Effector memory CD4-positive, alpha-beta T cell (primary cell): ENCODE data around the gene CADM1.

ENCODE experiments used
- DNase-seq, 3 donors: peaks; one replicate each; pipeline ENCODE4 v3.0.0-alpha.2; 2020
- H3K27ac ChIP-seq: 2 replicates; pipeline ENCODE4 v1.7.0; 2013; ENCODE audit warnings: mild to moderate bottlenecking, low read length, moderate library complexity; ENCODE audit not compliant: insufficient read depth, poor library complexity, severe bottlenecking
- H3K27me3 ChIP-seq: replicated peaks from 2 replicates; pipeline ENCODE4 v1.7.0; 2013; ENCODE audit warnings: mild to moderate bottlenecking, low read length; ENCODE audit not compliant: insufficient read depth, control insufficient read depth, poor library complexity, severe bottlenecking
- H3K36me3 ChIP-seq: 2 replicates; pipeline ENCODE4 v1.7.0; 2013; ENCODE audit warnings: mild to moderate bottlenecking, low read length, moderate library complexity; ENCODE audit not compliant: control insufficient read depth, insufficient read depth
- H3K4me1 ChIP-seq: 2 replicates; pipeline ENCODE4 v1.7.0; 2013; ENCODE audit warnings: low read length, mild to moderate bottlenecking; ENCODE audit not compliant: control insufficient read depth, insufficient read depth, poor library complexity, severe bottlenecking
- H3K4me3 ChIP-seq: 2 replicates; pipeline ENCODE4 v1.7.0; 2013; ENCODE audit warnings: low read length, low read depth, mild to moderate bottlenecking; ENCODE audit not compliant: insufficient read depth, poor library complexity, severe bottlenecking
- H3K9me3 ChIP-seq: 2 replicates; pipeline ENCODE4 v1.7.0; 2013; ENCODE audit warnings: mild to moderate bottlenecking, low read length, moderate library complexity; ENCODE audit not compliant: control insufficient read depth

The CADM1 gene

GRCh38 chr11:115535781-115536180, 31.6 kb upstream of the CADM1 start:
- no peak for DNase-seq
- H3K27ac ChIP-seq, result no peak overlapping the region
- no peaks in the 10 kb centered on the region for H3K9me3 ChIP-seq
- H3K36me3 ChIP-seq, result no peaks in the 10 kb centered on the region
- no peaks in the 10 kb centered on the region for H3K4me1 ChIP-seq
- H3K27me3 ChIP-seq, result no peaks in the 10 kb centered on the region
- H3K4me3 ChIP-seq, result no peak overlapping the region

DNA sequence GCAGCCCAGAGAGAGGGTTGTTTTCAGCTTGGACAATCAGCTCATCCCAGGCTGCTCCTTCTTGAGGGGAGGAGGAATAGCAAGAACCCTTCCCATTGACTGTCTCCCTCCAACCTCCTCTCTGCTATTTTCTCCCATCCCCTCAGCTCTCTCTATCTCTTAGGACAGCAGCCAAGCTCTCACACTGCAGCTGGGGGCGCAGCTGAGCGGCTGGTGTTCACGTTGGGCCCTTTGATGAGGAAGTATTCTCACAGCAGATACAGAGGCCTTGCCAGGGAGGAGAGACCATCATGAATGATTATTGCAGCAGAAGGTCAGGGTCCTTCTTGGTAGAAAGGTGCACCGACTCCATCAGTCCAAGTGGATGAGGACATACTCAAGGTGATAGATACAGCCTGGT, 26.5 kb upstream of the CADM1 start:
- Histone ChIP-seq H3K4me1 (no peaks in the 10 kb centered on the region), H3K36me3 (no peaks in the 10 kb centered on the region), H3K4me3 (no peak overlapping the region), H3K27ac (no peak overlapping the region), H3K9me3 (no peaks in the 10 kb centered on the region), H3K27me3 (no peaks in the 10 kb centered on the region)
- DNase-seq, result no peak

DNA sequence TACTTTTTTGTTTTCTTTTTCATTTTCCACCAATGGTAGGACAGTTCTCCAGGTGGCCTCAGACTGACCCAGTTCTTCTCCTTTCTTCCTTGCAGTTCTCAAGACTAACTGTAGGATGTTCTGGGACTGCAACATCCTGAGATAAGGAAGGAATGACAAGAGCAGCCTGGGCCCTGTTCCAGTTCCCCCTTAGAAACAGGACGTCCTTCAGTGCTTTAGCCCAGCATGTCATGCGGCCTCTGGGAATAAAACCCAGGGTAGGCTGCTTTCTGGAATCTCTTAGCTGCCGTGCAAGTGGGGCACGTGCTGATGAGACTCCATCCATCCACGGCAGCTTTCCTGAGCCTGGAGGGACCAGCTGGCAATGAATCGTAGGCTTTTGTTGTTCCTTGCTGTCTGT, 24.0 kb upstream of the CADM1 start:
- Histone ChIP-seq H3K27me3 (no peaks in the 10 kb centered on the region), H3K27ac (no peak overlapping the region), H3K4me3 (no peak overlapping the region), H3K36me3 (no peaks in the 10 kb centered on the region), H3K4me1 (no peaks in the 10 kb centered on the region), H3K9me3 (no peaks in the 10 kb centered on the region)
- no peak for DNase-seq

- no peak overlapping the region for H3K27ac ChIP-seq
- H3K9me3 ChIP-seq, result no peaks in the 10 kb centered on the region
- H3K36me3 ChIP-seq, result no peaks in the 10 kb centered on the region
- no peak overlapping the region for H3K4me3 ChIP-seq
- no peak for DNase-seq
- no peaks in the 10 kb centered on the region for H3K4me1 ChIP-seq
- no peaks in the 10 kb centered on the region for H3K27me3 ChIP-seq
Observed at GRCh38 chr11:115527534-115528125, 23.4 kb upstream of the CADM1 start.

- no peak overlapping the region for H3K27ac ChIP-seq
- no peak for DNase-seq
- no peaks in the 10 kb centered on the region for H3K36me3 ChIP-seq
- no peaks in the 10 kb centered on the region for H3K9me3 ChIP-seq
- no peak overlapping the region for H3K4me3 ChIP-seq
- H3K4me1 ChIP-seq, result no peaks in the 10 kb centered on the region
- peaks cover 3% of the 10 kb centered on the region for H3K27me3 ChIP-seq
Observed at GRCh38 chr11:115525531-115526006, 21.4 kb upstream of the CADM1 start.

GRCh38 chr11:115524572-115524971, 20.4 kb upstream of the CADM1 start:
- H3K27ac ChIP-seq, result no peak overlapping the region
- DNase-seq, result no peak
- H3K4me1 ChIP-seq, result no peaks in the 10 kb centered on the region
- H3K4me3 ChIP-seq, result no peak overlapping the region
- no peaks in the 10 kb centered on the region for H3K9me3 ChIP-seq
- H3K27me3 ChIP-seq, result peaks cover 3% of the 10 kb centered on the region
- H3K36me3 ChIP-seq, result no peaks in the 10 kb centered on the region

- DNase-seq, result no peak
- Histone ChIP-seq H3K27me3 (peaks cover 3% of the 10 kb centered on the region), H3K4me1 (no peaks in the 10 kb centered on the region), H3K4me3 (no peak overlapping the region), H3K27ac (no peak overlapping the region), H3K9me3 (no peaks in the 10 kb centered on the region), H3K36me3 (no peaks in the 10 kb centered on the region)
Observed at GRCh38 chr11:115523727-115524399, 19.6 kb upstream of the CADM1 start.

- H3K36me3 ChIP-seq, result no peaks in the 10 kb centered on the region
- H3K27me3 ChIP-seq, result peaks cover 3% of the 10 kb centered on the region
- no peak overlapping the region for H3K27ac ChIP-seq
- H3K4me3 ChIP-seq, result no peak overlapping the region
- no peaks in the 10 kb centered on the region for H3K9me3 ChIP-seq
- no peak for DNase-seq
- no peaks in the 10 kb centered on the region for H3K4me1 ChIP-seq
Observed at GRCh38 chr11:115522302-115522701, 18.1 kb upstream of the CADM1 start.

GRCh38 chr11:115521825-115522224, 17.6 kb upstream of the CADM1 start:
- H3K4me1 ChIP-seq, result no peaks in the 10 kb centered on the region
- H3K27ac ChIP-seq, result no peak overlapping the region
- H3K36me3 ChIP-seq, result no peaks in the 10 kb centered on the region
- DNase-seq, result no peak
- H3K9me3 ChIP-seq, result no peaks in the 10 kb centered on the region
- H3K27me3 ChIP-seq, result peaks cover 3% of the 10 kb centered on the region
- no peak overlapping the region for H3K4me3 ChIP-seq

GRCh38 chr11:115518983-115519628, 14.9 kb upstream of the CADM1 start:
- no peaks in the 10 kb centered on the region for H3K9me3 ChIP-seq

More at GRCh38 chr11:115518983-115519628, 14.9 kb upstream of the CADM1 start:
- H3K27ac ChIP-seq, result no peak overlapping the region
- DNase-seq, result no peak
- no peaks in the 10 kb centered on the region for H3K4me1 ChIP-seq
- H3K36me3 ChIP-seq, result no peaks in the 10 kb centered on the region
- peaks cover 3% of the 10 kb centered on the region for H3K27me3 ChIP-seq
- no peak overlapping the region for H3K4me3 ChIP-seq
